Sigmoid colon (tissue), 3 donors: ENCODE data around the gene OLIG1.

Experiments
- CTCF ChIP-seq, 4 experiments: fragments of 450-650 bp in 3 of 4; fragments of 200-600 bp in 1 of 4; IDR thresholded peaks; one replicate each; pipeline ENCODE4 v1.5.1; 2016 to 2019; ENCODE audit warnings: antibody characterized with exemption in 4 of 4, mild to moderate bottlenecking in 3 of 4, moderate library complexity in 2 of 4
- POLR2A ChIP-seq, 2 donors: fragments of 450-650 bp; IDR thresholded peaks; one replicate each; pipeline ENCODE4 v1.6.1; 2016; ENCODE audit warnings: antibody characterized with exemption in 2 of 2, mild to moderate bottlenecking in 2 of 2, moderate library complexity in 2 of 2

- TF ChIP-seq CTCF (IDR thresholded peaks at IDR 0.05) (no peak), POLR2A (IDR thresholded peaks at IDR 0.05) (no peak)
Measured at GRCh38 chr21:33029975-33030461, 39.9 kb upstream of the OLIG1 start.
